Glutamatergic neuron (in vitro differentiated cells): ENCODE measurements around the gene GRAP2. TPM values are rescaled to one million over a fixed set of nuclear protein-coding genes. Genes with fewer than 3 reads are reported as not detected.
"Not testable (repeated sequence)": the region's sequence is repeated elsewhere in the genome, so short reads cannot be mapped to it uniquely, and the experiment has no call there.

Experiments
- DNase-seq: peaks from one replicate; pipeline ENCODE4 v3.0.0; 2022
- H3K27ac Mint-ChIP-seq: one replicate; pipeline ENCODE4 v1.8.0; 2020; ENCODE audit warnings: mild to moderate bottlenecking, mixed read lengths, inconsistent platforms; ENCODE audit not compliant: unreplicated experiment
- H3K27me3 Mint-ChIP-seq: one replicate; pipeline ENCODE4 v1.8.0; 2020; ENCODE audit warnings: mild to moderate bottlenecking, moderate library complexity, mixed read lengths, inconsistent platforms; ENCODE audit not compliant: unreplicated experiment
- H3K36me3 Mint-ChIP-seq: one replicate; pipeline ENCODE4 v1.8.0; 2020; ENCODE audit warnings: mild to moderate bottlenecking, mixed read lengths, inconsistent platforms; ENCODE audit not compliant: unreplicated experiment
- H3K4me1 Mint-ChIP-seq: one replicate; pipeline ENCODE4 v1.8.0; 2020; ENCODE audit warnings: mild to moderate bottlenecking, low read depth, mixed read lengths, inconsistent platforms; ENCODE audit not compliant: unreplicated experiment
- H3K4me3 Mint-ChIP-seq: one replicate; pipeline ENCODE4 v1.8.0; 2020; ENCODE audit warnings: mild to moderate bottlenecking, mixed read lengths, inconsistent platforms; ENCODE audit not compliant: unreplicated experiment
- H3K9me3 Mint-ChIP-seq: one replicate; pipeline ENCODE4 v1.8.0; 2020; ENCODE audit warnings: mild to moderate bottlenecking, moderate library complexity, mixed read lengths, inconsistent platforms; ENCODE audit not compliant: unreplicated experiment
- CTCF ChIP-seq: fragments of 200-600 bp; sonication (generic); IDR thresholded peaks from one replicate; pipeline ENCODE4 v1.5.0; 2021; ENCODE audit not compliant: partially characterized antibody, unreplicated experiment
- total RNA-seq: library from RNA; stranded (reverse); fragmentation: NEBNext Ultra II Directional; extraction: Animal tissue kit (Norgen Biotek cat#: 25700); gene quantifications from one replicate; pipeline ENCODE4 v1.2.1, GENCODE V29; 2021; ENCODE audit not compliant: unreplicated experiment

GRAP2 gene
- total RNA-seq, 1 donor from 2014 or later, result not detected

- Mint-ChIP-seq H3K9me3 (no peaks in the 10 kb centered on the region), H3K4me1 (peaks cover 4% of the 10 kb centered on the region), H3K27ac (no peak overlapping the region), H3K4me3 (no peak overlapping the region), H3K36me3 (no peaks in the 10 kb centered on the region), H3K27me3 (no peaks in the 10 kb centered on the region)
- TF ChIP-seq CTCF, result no peak
- no peak for DNase-seq
Measured at GRCh38 chr22:39898997-39899396, 1.9 kb upstream of the GRAP2 start.

- Mint-ChIP-seq H3K9me3 (no peaks in the 10 kb centered on the region), H3K4me1 (peaks cover 4% of the 10 kb centered on the region), H3K36me3 (no peaks in the 10 kb centered on the region), H3K4me3 (no peak overlapping the region), H3K27ac (no peak overlapping the region), H3K27me3 (no peaks in the 10 kb centered on the region)
- no peak for DNase-seq
- no peak for TF ChIP-seq CTCF
Measured at GRCh38 chr22:39901565-39902146, 772 bp downstream of the GRAP2 start.

GRCh38 chr22:39904024-39904423 is 3.1 kb downstream of the GRAP2 start:
- not testable (repeated sequence) for H3K27me3 Mint-ChIP-seq, H3K4me1 Mint-ChIP-seq, DNase-seq, H3K27ac Mint-ChIP-seq, H3K36me3 Mint-ChIP-seq, H3K9me3 Mint-ChIP-seq, H3K4me3 Mint-ChIP-seq

- Mint-ChIP-seq H3K9me3 (no peaks in the 10 kb centered on the region), H3K27me3 (no peaks in the 10 kb centered on the region), H3K27ac (no peak overlapping the region), H3K4me3 (no peak overlapping the region), H3K4me1 (no peaks in the 10 kb centered on the region), H3K36me3 (no peaks in the 10 kb centered on the region)
- DNase-seq, result no peak
- TF ChIP-seq CTCF, result no peak
Measured at GRCh38 chr22:39904862-39905261, 4.0 kb downstream of the GRAP2 start.

- Mint-ChIP-seq H3K27ac (no peak overlapping the region), H3K36me3 (no peaks in the 10 kb centered on the region), H3K27me3 (no peaks in the 10 kb centered on the region), H3K4me3 (no peak overlapping the region), H3K9me3 (no peaks in the 10 kb centered on the region), H3K4me1 (no peaks in the 10 kb centered on the region)
- no peak for TF ChIP-seq CTCF
- DNase-seq, result no peak
Measured at GRCh38 chr22:39905687-39906086, 4.8 kb downstream of the GRAP2 start.
